HepG2 (cell line): ENCODE results near the gene TMEM198. TPM values are rescaled to one million over a fixed set of nuclear protein-coding genes. Genes with fewer than 3 reads are reported as not detected.

Experiments
- ATAC-seq: fragments of 200-7000 bp; cut with Tn5 transposase; 3 replicates; pipeline ENCODE4 v1.9.1; 2020; ENCODE audit warnings: mild to moderate bottlenecking, moderate library complexity
- BruUV-seq: library from RNA; stranded (reverse); fragments of 400-500 nt; replicated peaks from 2 replicates; lab custom pipeline; 2021; lab: Mats Ljungman, UMichigan
- CTCF ChIA-PET: fragments of 300-600 bp; formaldehyde crosslinking; extraction: SDS; loops from one replicate; lab custom pipeline; 2021; ENCODE audit warnings: low total read pairs, inconsistent platforms, low intra/inter-chr PET ratio; lab: Yijun Ruan, JAX
- POLR2A ChIA-PET: fragments of 350-600 bp; sonication (Branson Sonifier 250); formaldehyde crosslinking; loops from one replicate; lab custom pipeline; 2020; ENCODE audit warnings: antibody characterized with exemption, inconsistent platforms; lab: Yijun Ruan, JAX
- DNase-seq: peaks from one replicate; pipeline ENCODE4 v3.0.0-alpha.2; 2015; ENCODE audit warnings: low spot score
- FAIRE-seq: peaks from 3 replicates; lab custom pipeline; 2011; peaks lifted over from hg19 to GRCh38; lab: Jason Lieb, UNC
- H2AFZ ChIP-seq: one replicate; pipeline ENCODE4 v1.6.1; 2011; ENCODE audit warnings: low read length, inconsistent platforms
- H3K27ac ChIP-seq: fragments of 300-600 bp; 3 replicates; pipeline ENCODE4 v1.8.0; 2011; ENCODE audit warnings: mixed run types, mild to moderate bottlenecking, mixed read lengths, low read length, inconsistent platforms; ENCODE audit not compliant: insufficient read depth; ENCODE audit errors: extremely low read length
- H3K27me3 ChIP-seq, 2 experiments: fragments of 200-600 bp in 1 of 2; 2 replicates in 1 of 2; 3 replicates in 1 of 2; pipeline versions ENCODE4 v1.6.0 to v1.8.0; 2011; ENCODE audit warnings: low read length in 2 of 2, mild to moderate bottlenecking in 2 of 2, moderate library complexity in 2 of 2, inconsistent platforms in 1 of 2; ENCODE audit not compliant: insufficient read depth in 2 of 2, control insufficient read depth in 1 of 2
- H3K36me3 ChIP-seq, 2 experiments: fragments of 200-600 bp in 1 of 2; replicated peaks in 1 of 2; 2 replicates in 1 of 2; 3 replicates in 1 of 2; pipeline versions ENCODE4 v1.5.1 to v1.8.0; 2011; ENCODE audit warnings: low read length in 2 of 2, inconsistent platforms in 1 of 2; ENCODE audit not compliant: insufficient read depth in 2 of 2, control insufficient read depth in 1 of 2
- H3K4me1 ChIP-seq: 2 replicates; pipeline ENCODE4 v1.5.1; 2012; ENCODE audit warnings: low read length, inconsistent platforms; ENCODE audit not compliant: insufficient read depth
- H3K4me2 ChIP-seq: 2 replicates; pipeline ENCODE4 v1.6.0; 2011; ENCODE audit warnings: low read depth, low read length, inconsistent platforms
- H3K4me3 ChIP-seq, 3 experiments: fragments of 200-600 bp in 1 of 3; sonication (generic), shearing (Covaris generic) in 1 of 3; replicated peaks in 1 of 3; 2 replicates each; pipeline ENCODE4 v1.5.1; 2011 to 2016; ENCODE audit warnings: low read length in 3 of 3, inconsistent platforms in 2 of 3, low read depth in 2 of 3, mild to moderate bottlenecking in 2 of 3, control low read depth in 1 of 3, mixed read lengths in 1 of 3; ENCODE audit not compliant: insufficient read depth in 1 of 3
- H3K79me2 ChIP-seq: one replicate; pipeline ENCODE4 v1.6.1; 2011; ENCODE audit warnings: low read length, inconsistent platforms; ENCODE audit not compliant: insufficient read depth
- H3K9ac ChIP-seq: 2 replicates; pipeline ENCODE4 v1.6.0; 2011; ENCODE audit warnings: mild to moderate bottlenecking, low read depth, low read length, inconsistent platforms; ENCODE audit not compliant: insufficient read depth
- H3K9me3 ChIP-seq: 2 replicates; pipeline ENCODE4 v1.5.1; 2012; ENCODE audit warnings: mild to moderate bottlenecking, low read length
- H4K20me1 ChIP-seq: 2 replicates; pipeline ENCODE4 v1.6.0; 2011; ENCODE audit warnings: inconsistent platforms, mild to moderate bottlenecking, low read length, moderate library complexity; ENCODE audit not compliant: insufficient read depth
- ATF4 ChIP-seq, 2 experiments: fragments of 450-650 bp in 1 of 2; sonication (generic) in 1 of 2; formaldehyde crosslinking; IDR thresholded peaks; 2 replicates each; pipeline versions ENCODE4 v1.5.0 to v1.8.0; 2020 to 2022; ENCODE audit warnings: mild to moderate bottlenecking in 1 of 2, missing genetic modification reagents in 1 of 2
- CREBL2 ChIP-seq: sonication (generic); formaldehyde crosslinking; IDR thresholded peaks from 2 replicates; pipeline ENCODE4 v1.8.1; 2023; ENCODE audit warnings: missing genetic modification reagents, mild to moderate bottlenecking, borderline replicate concordance
- DRAP1 ChIP-seq: IDR thresholded peaks from 2 replicates; pipeline ENCODE4 v1.6.1; 2016; ENCODE audit warnings: missing genetic modification reagents, missing compliant biosample characterization
- FOXA1 ChIP-seq, 2 experiments: fragments of 450-650 bp in 1 of 2; sonication (generic) in 1 of 2; formaldehyde crosslinking in 1 of 2; IDR thresholded peaks; 2 replicates each; pipeline versions ENCODE4 v1.4.0 to v1.6.1; 2016 to 2020; ENCODE audit warnings: missing genetic modification reagents in 1 of 2
- FOXK2 ChIP-seq: fragments of 450-650 bp; IDR thresholded peaks from 2 replicates; pipeline ENCODE4 v1.6.1; 2016
- HOMEZ ChIP-seq: IDR thresholded peaks from 2 replicates; pipeline ENCODE4 v1.6.1; 2016; ENCODE audit warnings: low read depth
- MED8 ChIP-seq: sonication (generic); formaldehyde crosslinking; IDR thresholded peaks from 2 replicates; pipeline ENCODE4 v1.8.1; 2023; ENCODE audit warnings: mild to moderate bottlenecking, missing genetic modification reagents; ENCODE audit not compliant: insufficient replicate concordance
- NBN ChIP-seq: fragments of 450-650 bp; conservative IDR thresholded peaks from 2 replicates; pipeline ENCODE4 v1.6.1; 2017
- NFKB2 ChIP-seq: sonication (generic); formaldehyde crosslinking; IDR thresholded peaks from 2 replicates; pipeline ENCODE4 v1.4.0; 2020; ENCODE audit warnings: missing genetic modification reagents, borderline replicate concordance
- NR2C2 ChIP-seq: sonication (generic); formaldehyde crosslinking; IDR thresholded peaks from 2 replicates; pipeline ENCODE4 v1.4.0; 2020; ENCODE audit warnings: missing genetic modification reagents, mild to moderate bottlenecking, moderate library complexity, borderline replicate concordance
- SAFB2 ChIP-seq: sonication (generic); formaldehyde crosslinking; IDR thresholded peaks from 2 replicates; pipeline ENCODE4 v1.5.1; 2020; ENCODE audit warnings: missing genetic modification reagents, low read depth, mild to moderate bottlenecking, borderline replicate concordance
- STAG1 ChIP-seq: sonication (generic); formaldehyde crosslinking; IDR thresholded peaks from 2 replicates; pipeline ENCODE4 v1.4.0; 2020; ENCODE audit warnings: missing genetic modification reagents
- WIZ ChIP-seq: sonication (generic); formaldehyde crosslinking; IDR thresholded peaks from 2 replicates; pipeline ENCODE4 v1.5.1; 2020; ENCODE audit warnings: mild to moderate bottlenecking, missing genetic modification reagents
- XBP1 ChIP-seq: sonication (generic); formaldehyde crosslinking; IDR thresholded peaks from 2 replicates; pipeline ENCODE4 v1.5.0; 2020; ENCODE audit warnings: missing genetic modification reagents
- ZBTB21 ChIP-seq: sonication (generic); formaldehyde crosslinking; IDR thresholded peaks from 2 replicates; pipeline ENCODE4 v1.4.0; 2020; ENCODE audit warnings: missing genetic modification reagents
- WGBS: methylation state at CpG from one replicate; pipeline ENCODE4 v1.1.6; 2017; ENCODE audit warnings: low lambda C conversion rate; 5-methylcytosine and 5-hydroxymethylcytosine counted together
- in situ Hi-C: cut with HindIII; loops from 2 replicates; pipeline ENCODE4 v1.10.0; 2017; ENCODE audit warnings: low pct_unique_long_range_greater_than_20kb; ENCODE audit not compliant: extremely low pct_ligation_motif_present
- intact Hi-C: fragments of 100-400 bp; cut with micrococcal nuclease; formaldehyde crosslinking; loops from one replicate; pipeline ENCODE4 v1.10.0; 2022; ENCODE audit not compliant: unreplicated experiment
- polyA plus RNA-seq, 8 experiments: library from polyadenylated mRNA; depleted of rRNA in 3 of 8; stranded (reverse) in 7 of 8; unstranded in 1 of 8; fragments of >200 nt; fragmentation: Illumina TruSeq in 4 of 8; extraction: Trizol in 4 of 8; gene quantifications; 2 replicates each; pipeline versions ENCODE4 v1.2.1 to v1.2.3, GENCODE V29; 2011 to 2016; ENCODE audit warnings: low read depth in 4 of 8, missing spikeins in 1 of 8, mixed read lengths in 1 of 8; ENCODE audit not compliant: insufficient read depth in 1 of 8
- total RNA-seq, 5 experiments: library from RNA; depleted of rRNA; stranded (reverse); fragments of >200 nt; fragmentation: Illumina TruSeq; extraction: Trizol; gene quantifications; 2 replicates each; pipeline ENCODE4 v1.2.3, GENCODE V29; 2016; ENCODE audit warnings: low read depth in 1 of 5
- TF ChIP-seq, protein P1 (sequence below): sonication (generic); formaldehyde crosslinking; IDR thresholded peaks from 2 replicates; pipeline ENCODE4 v1.5.0; 2020; ENCODE audit warnings: mild to moderate bottlenecking, missing genetic modification reagents, moderate library complexity
- TF ChIP-seq, protein P2 (sequence below): sonication (generic); formaldehyde crosslinking; IDR thresholded peaks from 2 replicates; pipeline ENCODE4 v1.9.0; 2021; ENCODE audit warnings: missing genetic modification reagents, borderline replicate concordance

TMEM198 gene
- total and polyA plus RNA-seq, 2 of the 13 experiments (the other 11 are each of a cell fraction or from before 2014, with no cell fraction given): 17.3 to 23.5 TPM

DNA sequence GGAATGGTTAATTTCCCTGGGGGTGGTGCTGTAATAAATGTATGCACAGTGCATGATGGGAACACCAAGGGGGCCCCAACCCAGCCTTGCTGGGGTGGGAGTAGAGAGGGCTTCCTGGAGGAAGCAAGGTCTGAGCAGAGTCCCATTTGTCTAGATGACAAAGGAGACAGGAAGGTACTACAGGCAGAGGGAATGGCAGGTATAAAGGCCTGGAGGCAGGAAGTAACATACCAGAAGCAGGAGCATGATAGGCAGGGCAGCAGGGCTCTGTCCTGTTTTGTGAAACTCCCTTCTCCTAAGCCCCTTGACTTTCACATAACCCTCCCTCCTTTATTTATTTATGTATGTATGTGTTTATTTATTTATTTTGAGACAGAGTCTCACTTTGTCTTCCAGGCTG is 41.2 kb upstream of the TMEM198 start (continued):
- TF ChIP-seq ZBTB21 (CRISPR knock-in tag): no peak
- TF ChIP-seq FOXK2: no peak
- no peak for TF ChIP-seq CREBL2
- no peak for TF ChIP-seq XBP1
- TF ChIP-seq WIZ (CRISPR knock-in tag): no peak

DNA sequence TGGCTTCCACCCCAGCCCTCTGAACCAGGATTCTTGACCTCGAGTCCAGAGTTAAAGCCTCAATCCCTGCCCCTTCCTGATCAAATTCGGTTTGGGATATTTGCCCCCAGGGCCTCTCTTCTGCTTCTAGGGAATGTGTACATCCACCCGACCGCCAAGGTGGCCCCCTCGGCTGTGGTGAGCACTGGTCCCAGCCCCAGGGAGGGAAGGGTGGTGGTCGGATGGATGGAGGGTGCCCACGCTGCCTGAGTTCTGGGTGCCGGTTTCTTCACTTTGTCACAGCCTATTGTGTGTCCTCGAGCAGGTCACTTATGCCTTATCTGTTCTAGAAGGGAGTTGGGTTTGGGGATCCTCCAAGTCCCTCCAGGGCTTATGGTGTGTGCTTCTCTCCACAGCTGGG is 38.2 kb upstream of the TMEM198 start:
- FAIRE-seq: no peak
- no TSS peak for BruUV-seq
- no peak for ATAC-seq
- no peaks in the 10 kb centered on the region for H3K79me2 ChIP-seq
- no peaks in the 10 kb centered on the region for H4K20me1 ChIP-seq
- in situ Hi-C loops: no loop called here
- H2AFZ ChIP-seq: no peak overlapping the region
- intact Hi-C loops: no loop called here
- H3K9ac ChIP-seq: no peak overlapping the region
- no peak for DNase-seq
- CTCF ChIA-PET: no interaction called here
- H3K27ac ChIP-seq: no peak overlapping the region
- no peak overlapping the region for H3K4me3 ChIP-seq
- 96% methylated on average over 9 of the region's 9 CpGs for WGBS
- peaks cover 15 to 29% of the 10 kb centered on the region in 2 experiments for H3K36me3 ChIP-seq
- H3K4me1 ChIP-seq: peaks cover 25% of the 10 kb centered on the region
- POLR2A ChIA-PET: no interaction called here
- H3K9me3 ChIP-seq: no peaks in the 10 kb centered on the region
- H3K27me3 ChIP-seq: no peaks in the 10 kb centered on the region
- no peak overlapping the region for H3K4me2 ChIP-seq
- TF ChIP-seq NFKB2 (CRISPR knock-in tag): no peak
- TF ChIP-seq HOMEZ: no peak
- TF ChIP-seq MED8: no peak
- no peak for TF ChIP-seq DRAP1 (CRISPR knock-in tag)
- TF ChIP-seq FOXA1 (IDR thresholded peaks at IDR 0.05): no peak
- TF ChIP-seq FOXA1 (CRISPR knock-in tag; IDR thresholded peaks at IDR 0.05): no peak
- no peak for TF ChIP-seq STAG1
- no peak for TF ChIP-seq SAFB2 (CRISPR knock-in tag)
- TF ChIP-seq NBN: no peak
- TF ChIP-seq, protein P1, sequence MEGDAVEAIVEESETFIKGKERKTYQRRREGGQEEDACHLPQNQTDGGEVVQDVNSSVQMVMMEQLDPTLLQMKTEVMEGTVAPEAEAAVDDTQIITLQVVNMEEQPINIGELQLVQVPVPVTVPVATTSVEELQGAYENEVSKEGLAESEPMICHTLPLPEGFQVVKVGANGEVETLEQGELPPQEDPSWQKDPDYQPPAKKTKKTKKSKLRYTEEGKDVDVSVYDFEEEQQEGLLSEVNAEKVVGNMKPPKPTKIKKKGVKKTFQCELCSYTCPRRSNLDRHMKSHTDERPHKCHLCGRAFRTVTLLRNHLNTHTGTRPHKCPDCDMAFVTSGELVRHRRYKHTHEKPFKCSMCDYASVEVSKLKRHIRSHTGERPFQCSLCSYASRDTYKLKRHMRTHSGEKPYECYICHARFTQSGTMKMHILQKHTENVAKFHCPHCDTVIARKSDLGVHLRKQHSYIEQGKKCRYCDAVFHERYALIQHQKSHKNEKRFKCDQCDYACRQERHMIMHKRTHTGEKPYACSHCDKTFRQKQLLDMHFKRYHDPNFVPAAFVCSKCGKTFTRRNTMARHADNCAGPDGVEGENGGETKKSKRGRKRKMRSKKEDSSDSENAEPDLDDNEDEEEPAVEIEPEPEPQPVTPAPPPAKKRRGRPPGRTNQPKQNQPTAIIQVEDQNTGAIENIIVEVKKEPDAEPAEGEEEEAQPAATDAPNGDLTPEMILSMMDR (CRISPR knock-in tag): no peak
- no peak for TF ChIP-seq NR2C2 (CRISPR knock-in tag)
- TF ChIP-seq ATF4 (CRISPR knock-in tag; IDR thresholded peaks at IDR 0.05): no peak
- TF ChIP-seq, protein P2, sequence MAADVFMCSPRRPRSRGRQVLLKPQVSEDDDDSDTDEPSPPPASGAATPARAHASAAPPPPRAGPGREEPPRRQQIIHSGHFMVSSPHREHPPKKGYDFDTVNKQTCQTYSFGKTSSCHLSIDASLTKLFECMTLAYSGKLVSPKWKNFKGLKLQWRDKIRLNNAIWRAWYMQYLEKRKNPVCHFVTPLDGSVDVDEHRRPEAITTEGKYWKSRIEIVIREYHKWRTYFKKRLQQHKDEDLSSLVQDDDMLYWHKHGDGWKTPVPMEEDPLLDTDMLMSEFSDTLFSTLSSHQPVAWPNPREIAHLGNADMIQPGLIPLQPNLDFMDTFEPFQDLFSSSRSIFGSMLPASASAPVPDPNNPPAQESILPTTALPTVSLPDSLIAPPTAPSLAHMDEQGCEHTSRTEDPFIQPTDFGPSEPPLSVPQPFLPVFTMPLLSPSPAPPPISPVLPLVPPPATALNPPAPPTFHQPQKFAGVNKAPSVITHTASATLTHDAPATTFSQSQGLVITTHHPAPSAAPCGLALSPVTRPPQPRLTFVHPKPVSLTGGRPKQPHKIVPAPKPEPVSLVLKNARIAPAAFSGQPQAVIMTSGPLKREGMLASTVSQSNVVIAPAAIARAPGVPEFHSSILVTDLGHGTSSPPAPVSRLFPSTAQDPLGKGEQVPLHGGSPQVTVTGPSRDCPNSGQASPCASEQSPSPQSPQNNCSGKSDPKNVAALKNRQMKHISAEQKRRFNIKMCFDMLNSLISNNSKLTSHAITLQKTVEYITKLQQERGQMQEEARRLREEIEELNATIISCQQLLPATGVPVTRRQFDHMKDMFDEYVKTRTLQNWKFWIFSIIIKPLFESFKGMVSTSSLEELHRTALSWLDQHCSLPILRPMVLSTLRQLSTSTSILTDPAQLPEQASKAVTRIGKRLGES (CRISPR knock-in tag): no peak
